PC-3 (cell line): ENCODE measurements around the gene CARF. TPM values are rescaled to one million over a fixed set of nuclear protein-coding genes. Genes with fewer than 3 reads are reported as not detected.
A peak's percentile ranks its signal among the peaks of the same experiment; 100 is the strongest.

Source experiments
- ATAC-seq: fragments of 200-7000 bp; cut with Tn5 transposase; 2 replicates; pipeline ENCODE4 v1.9.1; 2020; ENCODE audit warnings: mild to moderate bottlenecking, moderate library complexity
- BruUV-seq: library from RNA; stranded (reverse); fragments of 400-500 nt; replicated peaks from 2 replicates; lab custom pipeline; 2021; lab: Mats Ljungman, UMichigan
- CTCF ChIA-PET: fragments of 300-600 bp; sonication (Branson Sonifier 250); formaldehyde crosslinking; loops from one replicate; lab custom pipeline; 2022; ENCODE audit warnings: antibody characterized with exemption; lab: Charles Lee
- POLR2A ChIA-PET: fragments of 300-600 bp; sonication (Branson Sonifier 250); formaldehyde crosslinking; loops from one replicate; lab custom pipeline; 2022; ENCODE audit warnings: antibody characterized with exemption; ENCODE audit not compliant: unreplicated experiment; lab: Charles Lee
- DNase-seq: peaks from one replicate; pipeline ENCODE4 v3.0.0-alpha.2; 2015
- H2AFZ ChIP-seq: fragments of 300-600 bp; sonication (generic); 2 replicates; pipeline ENCODE4 v1.6.0; 2016; ENCODE audit warnings: antibody characterized with exemption, low read length
- H3F3A ChIP-seq: fragments of 300-600 bp; sonication (generic); one replicate; pipeline ENCODE4 v1.6.0; 2017; ENCODE audit warnings: antibody characterized with exemption, low read length, control low read depth, mild to moderate bottlenecking; ENCODE audit not compliant: unreplicated experiment
- H3K27ac ChIP-seq: fragments of 300-600 bp; sonication (generic); 2 replicates; pipeline ENCODE4 v1.5.1; 2016; ENCODE audit warnings: mild to moderate bottlenecking, low read length
- H3K27me3 ChIP-seq: fragments of 300-600 bp; sonication (generic); 2 replicates; pipeline ENCODE4 v1.6.1; 2016; ENCODE audit warnings: low read length, mixed read lengths
- H3K36me3 ChIP-seq: fragments of 300-600 bp; sonication (generic); 2 replicates; pipeline ENCODE4 v1.6.1; 2016; ENCODE audit warnings: low read depth, mixed run types, low read length, mixed read lengths
- H3K4me1 ChIP-seq: fragments of 300-600 bp; sonication (generic); 2 replicates; pipeline ENCODE4 v1.5.1; 2016; ENCODE audit warnings: low read length; ENCODE audit not compliant: insufficient read depth
- H3K4me2 ChIP-seq: fragments of 300-600 bp; sonication (generic); 2 replicates; pipeline ENCODE4 v1.6.0; 2016; ENCODE audit warnings: low read length
- H3K4me3 ChIP-seq: fragments of 300-600 bp; sonication (generic); 2 replicates; pipeline ENCODE4 v1.5.1; 2016; ENCODE audit warnings: mild to moderate bottlenecking, low read length, mixed read lengths
- H3K79me2 ChIP-seq: fragments of 300-600 bp; sonication (generic); 2 replicates; pipeline ENCODE4 v1.6.1; 2017; ENCODE audit warnings: low read length, mixed read lengths
- H3K9ac ChIP-seq: fragments of 300-600 bp; sonication (generic); 2 replicates; pipeline ENCODE4 v1.6.0; 2016; ENCODE audit warnings: mild to moderate bottlenecking, low read length
- H3K9me2 ChIP-seq: fragments of 300-600 bp; sonication (generic); replicated peaks from 2 replicates; pipeline ENCODE4 v1.6.1; 2016; ENCODE audit warnings: mixed run types, low read length, mixed read lengths
- H3K9me3 ChIP-seq: fragments of 300-600 bp; sonication (generic); 2 replicates; pipeline ENCODE4 v1.6.1; 2016; ENCODE audit warnings: low read length, mixed read lengths
- H4K20me1 ChIP-seq: fragments of 300-600 bp; sonication (generic); 2 replicates; pipeline ENCODE4 v1.6.1; 2016; ENCODE audit warnings: low read length, mixed read lengths
- CTCF ChIP-seq: fragments of 300-600 bp; sonication (generic); conservative IDR thresholded peaks from 2 replicates; pipeline ENCODE4 v1.5.1; 2017; ENCODE audit warnings: antibody characterized with exemption, low read depth, mild to moderate bottlenecking, low read length
- EZH2 ChIP-seq: fragments of 300-600 bp; sonication (generic); IDR thresholded peaks from one replicate; pipeline ENCODE4 v1.6.1; 2017; ENCODE audit warnings: antibody characterized with exemption, mild to moderate bottlenecking, low read length; ENCODE audit not compliant: unreplicated experiment
- EZH2phosphoT487 ChIP-seq: fragments of 300-600 bp; sonication (generic); IDR thresholded peaks from 2 replicates; pipeline ENCODE4 v1.6.1; 2018; ENCODE audit warnings: mild to moderate bottlenecking, antibody characterized with exemption, low read length, borderline replicate concordance
- intact Hi-C: fragments of 100-400 bp; cut with micrococcal nuclease; formaldehyde crosslinking; loops from 2 replicates; pipeline ENCODE4 v1.9.0; 2023
- total RNA-seq: library from RNA; depleted of rRNA; stranded (reverse); fragments of >200 nt; gene quantifications from 2 replicates; pipeline ENCODE4 v1.2.3, GENCODE V29; 2014

The CARF gene
- total RNA-seq, 1 experiment from 2014 or later: 4.4 TPM

GRCh38 chr2:202933958-202934357 lies 21.9 kb downstream of the CARF start:
- POLR2A ChIA-PET: interaction anchor here (0.6 kb wide), 1 partner anchor 346 kb away, joined by 6 read pairs; no protein-coding TSS in a partner anchor
- peaks cover 20% of the 10 kb centered on the region for H3K4me1 ChIP-seq
- no TSS peak for BruUV-seq

GRCh38 chr2:202934456-202934855 lies 22.4 kb downstream of the CARF start:
- H3K4me1 ChIP-seq: peaks cover 20% of the 10 kb centered on the region
- no TSS peak for BruUV-seq
- H3F3A ChIP-seq: no peaks in the 10 kb centered on the region
- H3K79me2 ChIP-seq: no peaks in the 10 kb centered on the region
- H3K27ac ChIP-seq: peak overlapping the region; percentile 19
- intact Hi-C loops: no loop called here
- CTCF ChIA-PET: no interaction called here
- H3K9me2 ChIP-seq: no peaks in the 10 kb centered on the region
- no peak overlapping the region for H3K4me2 ChIP-seq
- POLR2A ChIA-PET: interaction anchor here (0.6 kb wide), 1 partner anchor 346 kb away, joined by 6 read pairs; no protein-coding TSS in a partner anchor
- no peak for TF ChIP-seq EZH2phosphoT487
- no peak for TF ChIP-seq CTCF
- no peak for TF ChIP-seq EZH2
- DNase-seq (no peak), ATAC-seq (no peak)
- H4K20me1 ChIP-seq: no peaks in the 10 kb centered on the region
- H3K27me3 ChIP-seq: no peaks in the 10 kb centered on the region
- H3K9ac ChIP-seq: no peak overlapping the region
- no peaks in the 10 kb centered on the region for H3K9me3 ChIP-seq
- H3K36me3 ChIP-seq: no peaks in the 10 kb centered on the region
- H3K4me3 ChIP-seq: no peak overlapping the region
- no peak overlapping the region for H2AFZ ChIP-seq

More at GRCh38 chr2:202933958-202934357, 21.9 kb downstream of the CARF start:
- Histone ChIP-seq H3K9me3 (no peaks in the 10 kb centered on the region), H3K9ac (no peak overlapping the region), H3K4me3 (no peak overlapping the region), H3F3A (no peaks in the 10 kb centered on the region), H3K36me3 (no peaks in the 10 kb centered on the region), H3K27ac (peak overlapping the region; percentile 19), H2AFZ (no peak overlapping the region), H3K79me2 (no peaks in the 10 kb centered on the region), H4K20me1 (no peaks in the 10 kb centered on the region), H3K4me2 (no peak overlapping the region), H3K9me2 (no peaks in the 10 kb centered on the region), H3K27me3 (no peaks in the 10 kb centered on the region)
- TF ChIP-seq EZH2phosphoT487: no peak
- no peak for TF ChIP-seq CTCF
- no peak for TF ChIP-seq EZH2
- DNase-seq (peak; percentile 56), ATAC-seq (peak; percentile 77)
- CTCF ChIA-PET: no interaction called here
- intact Hi-C loops: no loop called here

GRCh38 chr2:202938960-202939359 lies 26.9 kb downstream of the CARF start:
- Histone ChIP-seq H3K36me3 (no peaks in the 10 kb centered on the region), H3K4me2 (no peak overlapping the region), H4K20me1 (no peaks in the 10 kb centered on the region), H3K4me1 (peaks cover 8% of the 10 kb centered on the region), H3K9me3 (no peaks in the 10 kb centered on the region), H3K27me3 (no peaks in the 10 kb centered on the region), H3K4me3 (no peak overlapping the region), H3K9ac (no peak overlapping the region), H3K79me2 (no peaks in the 10 kb centered on the region), H3K9me2 (no peaks in the 10 kb centered on the region), H2AFZ (no peak overlapping the region), H3K27ac (no peak overlapping the region), H3F3A (no peaks in the 10 kb centered on the region)
- no peak for TF ChIP-seq CTCF
- TF ChIP-seq EZH2phosphoT487: no peak
- no peak for TF ChIP-seq EZH2
- DNase-seq (no peak), ATAC-seq (no peak)
- CTCF ChIA-PET: no interaction called here
- POLR2A ChIA-PET: no interaction called here
- intact Hi-C loops: no loop called here
- no TSS peak for BruUV-seq
